Measurements from ENCODE around the gene ATP6AP1. TPM values are rescaled to one million over a fixed set of nuclear protein-coding genes. Genes with fewer than 3 reads are reported as not detected.
A peak's percentile ranks its signal among the peaks of the same experiment; 100 is the strongest.

The ATP6AP1 gene
- total and polyA plus RNA-seq, 9 of the 15 experiments (the other 6 are each of a cell fraction or from before 2014, with no cell fraction given) = 8.3 to 90.5 (median 52.9) TPM

DNA sequence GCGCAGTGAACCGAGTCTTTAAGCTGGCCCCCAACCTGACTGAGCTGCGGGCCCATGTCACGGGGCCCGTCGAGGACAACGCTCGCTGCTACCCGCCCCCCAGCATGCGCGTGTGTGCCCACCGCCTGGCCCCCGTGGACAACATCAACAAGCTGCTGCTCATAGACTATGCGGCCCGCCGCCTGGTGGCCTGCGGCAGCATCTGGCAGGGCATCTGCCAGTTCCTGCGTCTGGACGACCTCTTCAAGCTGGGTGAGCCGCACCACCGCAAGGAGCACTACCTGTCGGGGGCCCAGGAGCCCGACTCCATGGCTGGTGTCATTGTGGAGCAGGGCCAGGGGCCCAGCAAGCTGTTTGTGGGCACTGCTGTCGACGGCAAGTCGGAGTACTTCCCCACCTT, 31.8 kb downstream of the ATP6AP1 start:
- H3K27me3 ChIP-seq (ENCODE audit: control insufficient read depth in 2 of 2, insufficient read depth in 2 of 2, low read length in 2 of 2) = no peaks in the 10 kb centered on the region
- TF ChIP-seq, protein P1, sequence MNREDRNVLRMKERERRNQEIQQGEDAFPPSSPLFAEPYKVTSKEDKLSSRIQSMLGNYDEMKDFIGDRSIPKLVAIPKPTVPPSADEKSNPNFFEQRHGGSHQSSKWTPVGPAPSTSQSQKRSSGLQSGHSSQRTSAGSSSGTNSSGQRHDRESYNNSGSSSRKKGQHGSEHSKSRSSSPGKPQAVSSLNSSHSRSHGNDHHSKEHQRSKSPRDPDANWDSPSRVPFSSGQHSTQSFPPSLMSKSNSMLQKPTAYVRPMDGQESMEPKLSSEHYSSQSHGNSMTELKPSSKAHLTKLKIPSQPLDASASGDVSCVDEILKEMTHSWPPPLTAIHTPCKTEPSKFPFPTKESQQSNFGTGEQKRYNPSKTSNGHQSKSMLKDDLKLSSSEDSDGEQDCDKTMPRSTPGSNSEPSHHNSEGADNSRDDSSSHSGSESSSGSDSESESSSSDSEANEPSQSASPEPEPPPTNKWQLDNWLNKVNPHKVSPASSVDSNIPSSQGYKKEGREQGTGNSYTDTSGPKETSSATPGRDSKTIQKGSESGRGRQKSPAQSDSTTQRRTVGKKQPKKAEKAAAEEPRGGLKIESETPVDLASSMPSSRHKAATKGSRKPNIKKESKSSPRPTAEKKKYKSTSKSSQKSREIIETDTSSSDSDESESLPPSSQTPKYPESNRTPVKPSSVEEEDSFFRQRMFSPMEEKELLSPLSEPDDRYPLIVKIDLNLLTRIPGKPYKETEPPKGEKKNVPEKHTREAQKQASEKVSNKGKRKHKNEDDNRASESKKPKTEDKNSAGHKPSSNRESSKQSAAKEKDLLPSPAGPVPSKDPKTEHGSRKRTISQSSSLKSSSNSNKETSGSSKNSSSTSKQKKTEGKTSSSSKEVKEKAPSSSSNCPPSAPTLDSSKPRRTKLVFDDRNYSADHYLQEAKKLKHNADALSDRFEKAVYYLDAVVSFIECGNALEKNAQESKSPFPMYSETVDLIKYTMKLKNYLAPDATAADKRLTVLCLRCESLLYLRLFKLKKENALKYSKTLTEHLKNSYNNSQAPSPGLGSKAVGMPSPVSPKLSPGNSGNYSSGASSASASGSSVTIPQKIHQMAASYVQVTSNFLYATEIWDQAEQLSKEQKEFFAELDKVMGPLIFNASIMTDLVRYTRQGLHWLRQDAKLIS (CRISPR knock-in tag; IDR thresholded peaks at IDR 0.05) = no peak
- TF ChIP-seq PYGO2 (tag; IDR thresholded peaks at IDR 0.05) = no peak
- TF ChIP-seq PRMT5 (CRISPR knock-in tag; IDR thresholded peaks at IDR 0.05) = no peak
- no peak for TF ChIP-seq C11orf30 (IDR thresholded peaks at IDR 0.05; ENCODE audit: low read depth)
- TF ChIP-seq ZBTB7A (IDR thresholded peaks at IDR 0.05; ENCODE audit: borderline replicate concordance, control insufficient read depth, low read depth, low read length) = no peak
- TF ChIP-seq RBM39 (optimal IDR thresholded peaks at IDR 0.05; ENCODE audit: low read depth, low read length) = no peak
- no peak for TF ChIP-seq CEBPB (tag; IDR thresholded peaks at IDR 0.05)
- TF ChIP-seq CBFA2T2 (conservative IDR thresholded peaks at IDR 0.05) = no peak
- no peaks in the 10 kb centered on the region for H3K9me3 ChIP-seq (replicated peaks; ENCODE audit: control insufficient read depth, insufficient read depth, low read depth, low read length)
- ATAC-seq (no peak), FAIRE-seq (no peak), DNase-seq (ENCODE audit: extremely low read depth in 1 of 4, low spot score in 3 of 4) (no peak)
- WGBS (ENCODE audit: insufficient coverage, low coverage, missing lambda C conversion rate) = 92% methylated on average over 12 of the region's 26 CpGs
- CTCF ChIA-PET (ENCODE audit: low intra/inter-chr PET ratio) = no interaction called here
- H2AFZ ChIP-seq (ENCODE audit: low read depth, low read length) = no peak overlapping the region
- in situ Hi-C loops (cut with MboI) = no loop called here
- H4K20me1 ChIP-seq (replicated peaks; ENCODE audit: control insufficient read depth, insufficient read depth, low read length) = peaks cover 3% of the 10 kb centered on the region; the same call in 1 of the 2 replicates
- intact Hi-C loops (cut with micrococcal nuclease) = no loop called here
- BruUV-seq (replicated peaks) = no TSS peak
- no peak overlapping the region for H3K27ac ChIP-seq (ENCODE audit: extremely low read depth, low read depth, low read length)
- H3K79me2 ChIP-seq (ENCODE audit: control insufficient read depth, insufficient read depth, low read length) = peaks cover 30% of the 10 kb centered on the region
- H3K36me3 ChIP-seq (ENCODE audit: control insufficient read depth, insufficient read depth, low read length) = peaks cover 45% of the 10 kb centered on the region; the same call in 2 of the 3 replicates
- H3K9me1 ChIP-seq (ENCODE audit: control insufficient read depth, insufficient read depth, low read length) = no peaks in the 10 kb centered on the region
- H3K9ac ChIP-seq (ENCODE audit: insufficient read depth in 1 of 2, low read depth in 2 of 2, low read length in 2 of 2) = peak overlapping the region in 1 of 2 experiments; percentile 92; a peak in 2 of 4 replicates
- POLR2A ChIA-PET = interaction anchor here (0.6 to 2.9 kb wide), 3 partner anchors 12 to 62 kb away, joined by 3 to 10 read pairs (median 3); partner anchors contain the start of gene RPL10
- no peak overlapping the region; the same call in 1 of the 2 replicates for H3K4me3 ChIP-seq
- 0 out of 2 replicates have a peak overlapping the region, but pooled peaks have one; percentile 81 for H3K4me2 ChIP-seq (ENCODE audit: insufficient read depth, low read length)
- peaks cover 7 to 50% of the 10 kb centered on the region in 2 experiments; a peak in 3 of 5 replicates for H3K4me1 ChIP-seq (replicated peaks in 1 of 2; ENCODE audit: control insufficient read depth in 2 of 2, insufficient read depth in 2 of 2, low read length in 2 of 2)

All from K562 (cell line).